Duodenal mucosa (tissue), 2 donors: ENCODE results near the gene EIF4G3.
A peak's percentile ranks its signal among the peaks of the same experiment; 100 is the strongest.
"Not testable (repeated sequence)": the region's sequence is repeated elsewhere in the genome, so short reads cannot be mapped to it uniquely, and the experiment has no call there.

ENCODE experiments used
- H3K27ac ChIP-seq: one replicate; pipeline ENCODE4 v1.7.0; 2013; ENCODE audit warnings: low read depth, low read length
- H3K27me3 ChIP-seq, 2 donors: one replicate each; pipeline ENCODE4 v1.7.0; 2013; ENCODE audit warnings: low read length in 2 of 2, control low read depth in 1 of 2; ENCODE audit not compliant: insufficient read depth in 2 of 2, control insufficient read depth in 1 of 2
- H3K36me3 ChIP-seq, 2 donors: one replicate each; pipeline ENCODE4 v1.7.0; 2013; ENCODE audit warnings: low read length in 2 of 2, control low read depth in 1 of 2; ENCODE audit not compliant: insufficient read depth in 2 of 2, control insufficient read depth in 1 of 2
- H3K4me1 ChIP-seq, 2 donors: one replicate each; pipeline ENCODE4 v1.7.0; 2013; ENCODE audit warnings: low read length in 2 of 2, control low read depth in 1 of 2; ENCODE audit not compliant: insufficient read depth in 2 of 2, control insufficient read depth in 1 of 2
- H3K4me3 ChIP-seq, 2 donors: one replicate each; pipeline ENCODE4 v1.7.0; 2013; ENCODE audit warnings: low read length in 2 of 2, low read depth in 1 of 2
- H3K9ac ChIP-seq, 2 donors: one replicate each; pipeline ENCODE4 v1.7.0; 2013; ENCODE audit warnings: low read length in 2 of 2, low read depth in 1 of 2
- H3K9me3 ChIP-seq, 2 donors: one replicate each; pipeline ENCODE4 v1.7.0; 2013; ENCODE audit warnings: low read length in 2 of 2, control low read depth in 1 of 2; ENCODE audit not compliant: control insufficient read depth in 1 of 2

The EIF4G3 gene

GRCh38 chr1:21176586-21177555 lies at the start of gene EIF4G3:
TSS of gene EIF4G3 (minus strand) at chr1:21176897. CDS start at chr1:21002742, 174,155 bp downstream.
- Histone ChIP-seq H3K36me3 (no peaks in the 10 kb centered on the region), H3K27ac (peak within 1 kb of the TSS; percentile 71), H3K4me1 (peaks cover 15 to 22% of the 10 kb centered on the region in 2 donors), H3K9ac (peak within 1 kb of the TSS; percentile 85 to 96), H3K4me3 (peak within 1 kb of the TSS; percentile 90 to 95), H3K9me3 (no peaks in the 10 kb centered on the region), H3K27me3 (no peaks in the 10 kb centered on the region)

- H3K9me3 ChIP-seq: no peaks in the 10 kb centered on the region
- no peak overlapping the region for H3K4me3 ChIP-seq
- H3K27me3 ChIP-seq: no peaks in the 10 kb centered on the region
- no peaks in the 10 kb centered on the region for H3K4me1 ChIP-seq
- no peak overlapping the region for H3K27ac ChIP-seq
- H3K9ac ChIP-seq: no peak overlapping the region
- H3K36me3 ChIP-seq: peaks cover 26 to 67% of the 10 kb centered on the region in 2 donors
These were observed 48.4 kb upstream of the EIF4G3 start for GRCh38 chr1:21225065-21225464.

GRCh38 chr1:21220815-21221214 lies 44.1 kb upstream of the EIF4G3 start:
- Histone ChIP-seq H3K27me3 (no peaks in the 10 kb centered on the region), H3K36me3 (peaks cover 21 to 67% of the 10 kb centered on the region in 2 donors), H3K4me1 (no peaks in the 10 kb centered on the region), H3K4me3 (no peak overlapping the region), H3K9me3 (no peaks in the 10 kb centered on the region), H3K27ac (no peak overlapping the region), H3K9ac (no peak overlapping the region)

GRCh38 chr1:21219674-21220073 lies 43.0 kb upstream of the EIF4G3 start:
- no peak overlapping the region for H3K27ac ChIP-seq
- no peak overlapping the region for H3K4me3 ChIP-seq
- H3K27me3 ChIP-seq: no peaks in the 10 kb centered on the region
- no peaks in the 10 kb centered on the region for H3K9me3 ChIP-seq
- H3K36me3 ChIP-seq: peaks cover 16 to 56% of the 10 kb centered on the region in 2 donors
- no peaks in the 10 kb centered on the region for H3K4me1 ChIP-seq
- no peak overlapping the region for H3K9ac ChIP-seq

- peaks cover 9 to 45% of the 10 kb centered on the region in 2 donors for H3K36me3 ChIP-seq
- H3K27ac ChIP-seq: no peak overlapping the region
- no peaks in the 10 kb centered on the region for H3K4me1 ChIP-seq
- no peaks in the 10 kb centered on the region for H3K9me3 ChIP-seq
- H3K9ac ChIP-seq: no peak overlapping the region
- H3K27me3 ChIP-seq: no peaks in the 10 kb centered on the region
- no peak overlapping the region for H3K4me3 ChIP-seq
These were observed 41.3 kb upstream of the EIF4G3 start for GRCh38 chr1:21217812-21218596.

GRCh38 chr1:21216835-21217811 lies 40.4 kb upstream of the EIF4G3 start:
- no peak overlapping the region for H3K4me3 ChIP-seq
- peaks cover 6 to 43% of the 10 kb centered on the region in 2 donors for H3K36me3 ChIP-seq
- H3K27me3 ChIP-seq: no peaks in the 10 kb centered on the region
- no peaks in the 10 kb centered on the region for H3K9me3 ChIP-seq
- H3K9ac ChIP-seq: no peak overlapping the region
- no peak overlapping the region for H3K27ac ChIP-seq
- no peaks in the 10 kb centered on the region for H3K4me1 ChIP-seq

- no peak overlapping the region for H3K4me3 ChIP-seq
- no peaks in the 10 kb centered on the region for H3K36me3 ChIP-seq
- H3K9me3 ChIP-seq: no peaks in the 10 kb centered on the region
- no peak overlapping the region for H3K27ac ChIP-seq
- H3K9ac ChIP-seq: no peak overlapping the region
- H3K27me3 ChIP-seq: no peaks in the 10 kb centered on the region
- H3K4me1 ChIP-seq: no peaks in the 10 kb centered on the region
These were observed 35.4 kb upstream of the EIF4G3 start for GRCh38 chr1:21212126-21212525.

GRCh38 chr1:21208137-21208700 lies 31.5 kb upstream of the EIF4G3 start:
- H3K36me3 ChIP-seq, H3K27me3 ChIP-seq, H3K4me1 ChIP-seq, H3K9me3 ChIP-seq, H3K4me3 ChIP-seq, H3K9ac ChIP-seq, H3K27ac ChIP-seq: not testable (repeated sequence)

- no peak overlapping the region for H3K4me3 ChIP-seq
These were observed 29.4 kb upstream of the EIF4G3 start for GRCh38 chr1:21206117-21206516.

More at GRCh38 chr1:21206117-21206516, 29.4 kb upstream of the EIF4G3 start:
- Histone ChIP-seq H3K27ac (no peak overlapping the region), H3K9ac (no peak overlapping the region), H3K4me1 (no peaks in the 10 kb centered on the region), H3K9me3 (no peaks in the 10 kb centered on the region), H3K36me3 (no peaks in the 10 kb centered on the region), H3K27me3 (no peaks in the 10 kb centered on the region)
